CD14-positive monocyte (primary cell): ENCODE data around the gene ELAVL1. TPM values are rescaled to one million over a fixed set of nuclear protein-coding genes. Genes with fewer than 3 reads are reported as not detected.

ENCODE experiments used
- DNase-seq, 3 donors: peaks; one replicate each; pipeline ENCODE4 v3.0.0-alpha.2; 2011 to 2022
- H2AFZ ChIP-seq: 2 replicates; pipeline ENCODE4 v1.6.0; 2012; ENCODE audit warnings: mild to moderate bottlenecking, low read depth, low read length, inconsistent platforms; ENCODE audit not compliant: insufficient read depth, poor library complexity, severe bottlenecking
- H3K27ac ChIP-seq, 2 donors: 1 replicate in 1 of 2; 2 replicates in 1 of 2; pipeline ENCODE4 v1.5.1; 2012 to 2013; ENCODE audit warnings: low read length in 2 of 2, control low read depth in 1 of 2, inconsistent platforms in 1 of 2, low read depth in 1 of 2, mild to moderate bottlenecking in 1 of 2
- H3K27me3 ChIP-seq, 2 donors: one replicate each; pipeline versions ENCODE4 v1.6.0 to v1.6.1; 2011 to 2013; ENCODE audit warnings: low read length in 2 of 2; ENCODE audit not compliant: control insufficient read depth in 2 of 2, insufficient read depth in 2 of 2
- H3K36me3 ChIP-seq, 2 donors: replicated peaks in 1 of 2; 1 replicate in 1 of 2; 2 replicates in 1 of 2; pipeline versions ENCODE4 v1.5.1 to v1.6.1; 2012 to 2013; ENCODE audit warnings: low read length in 2 of 2, control low read depth in 1 of 2, inconsistent platforms in 1 of 2, mild to moderate bottlenecking in 1 of 2; ENCODE audit not compliant: insufficient read depth in 2 of 2, control insufficient read depth in 1 of 2
- H3K4me1 ChIP-seq, 2 donors: 1 replicate in 1 of 2; 2 replicates in 1 of 2; pipeline versions ENCODE4 v1.5.1 to v1.6.1; 2012 to 2013; ENCODE audit warnings: low read length in 2 of 2, control low read depth in 1 of 2, inconsistent platforms in 1 of 2, mild to moderate bottlenecking in 1 of 2, moderate library complexity in 1 of 2; ENCODE audit not compliant: insufficient read depth in 2 of 2, control insufficient read depth in 1 of 2
- H3K4me2 ChIP-seq: replicated peaks from 2 replicates; pipeline ENCODE3; 2012; ENCODE audit warnings: low read length, moderate library complexity, mild to moderate bottlenecking; ENCODE audit not compliant: poor library complexity, severe bottlenecking; ENCODE audit errors: extremely low read depth
- H3K4me3 ChIP-seq, 3 experiments: fragments of 200-600 bp in 1 of 3; sonication (generic) in 1 of 3; replicated peaks in 1 of 3; 1 replicate in 2 of 3; 2 replicates in 1 of 3; pipeline ENCODE4 v1.5.1; 2011 to 2013; ENCODE audit warnings: low read length in 3 of 3, mild to moderate bottlenecking in 3 of 3, control low read depth in 2 of 3, low read depth in 2 of 3, inconsistent platforms in 1 of 3, moderate library complexity in 1 of 3
- H3K79me2 ChIP-seq: 2 replicates; pipeline ENCODE4 v1.6.0; 2012; ENCODE audit warnings: mild to moderate bottlenecking, control low read depth, inconsistent platforms, low read length, moderate library complexity; ENCODE audit not compliant: insufficient read depth
- H3K9ac ChIP-seq: 2 replicates; pipeline ENCODE4 v1.6.0; 2017; ENCODE audit warnings: low read length, mild to moderate bottlenecking; ENCODE audit not compliant: insufficient read depth, poor library complexity, severe bottlenecking
- H3K9me3 ChIP-seq, 2 donors: replicated peaks in 1 of 2; 1 replicate in 1 of 2; 2 replicates in 1 of 2; pipeline versions ENCODE4 v1.5.1 to v1.6.1; 2012 to 2013; ENCODE audit warnings: low read length in 2 of 2, control low read depth in 1 of 2; ENCODE audit not compliant: control insufficient read depth in 1 of 2, insufficient read depth in 1 of 2
- H4K20me1 ChIP-seq: 2 replicates; pipeline ENCODE4 v1.6.0; 2012; ENCODE audit warnings: mild to moderate bottlenecking, low read length, control low read depth, moderate library complexity; ENCODE audit not compliant: insufficient read depth
- H3K27ac Mint-ChIP-seq, 7 donors: one replicate each; pipeline ENCODE4 v1.8.0; 2020; ENCODE audit warnings: mild to moderate bottlenecking in 7 of 7, mixed read lengths in 7 of 7, moderate library complexity in 6 of 7, inconsistent platforms in 2 of 7
- H3K27me3 Mint-ChIP-seq, 3 donors: one replicate each; pipeline ENCODE4 v1.8.0; 2021 to 2022; ENCODE audit warnings: low read depth in 3 of 3, mild to moderate bottlenecking in 3 of 3, mixed read lengths in 3 of 3, moderate library complexity in 3 of 3, inconsistent platforms in 1 of 3
- H3K36me3 Mint-ChIP-seq, 2 donors: one replicate each; pipeline ENCODE4 v1.8.0; 2020; ENCODE audit warnings: mixed read lengths in 2 of 2, inconsistent platforms in 1 of 2, mild to moderate bottlenecking in 1 of 2
- H3K4me1 Mint-ChIP-seq: one replicate; pipeline ENCODE4 v1.8.0; 2020; ENCODE audit warnings: mild to moderate bottlenecking, mixed read lengths
- H3K4me3 Mint-ChIP-seq, 2 donors: one replicate each; pipeline ENCODE4 v1.8.0; 2020; ENCODE audit warnings: mild to moderate bottlenecking in 2 of 2, mixed read lengths in 2 of 2, moderate library complexity in 1 of 2
- H3K9me3 Mint-ChIP-seq, 7 donors: one replicate each; pipeline ENCODE4 v1.8.0; 2020 to 2022; ENCODE audit warnings: mixed read lengths in 7 of 7, mild to moderate bottlenecking in 6 of 7, moderate library complexity in 6 of 7, inconsistent platforms in 2 of 7
- CTCF ChIP-seq: fragments of 200-600 bp; IDR thresholded peaks from one replicate; pipeline ENCODE4 v1.8.0; 2022; ENCODE audit warnings: antibody characterized with exemption, mild to moderate bottlenecking
- WGBS: methylation state at CpG from one replicate; pipeline ENCODE4 v1.1.5; 2013; ENCODE audit warnings: missing lambda C conversion rate; ENCODE audit not compliant: insufficient coverage; 5-methylcytosine and 5-hydroxymethylcytosine counted together
- intact Hi-C, 2 donors: fragments of 100-400 bp; cut with micrococcal nuclease; formaldehyde crosslinking; loops; one replicate each; pipeline versions ENCODE4 v1.15.0 to v1.15.1; 2023
- polyA plus RNA-seq, 3 donors: library from polyadenylated mRNA; depleted of rRNA in 1 of 3; unstranded in 2 of 3; stranded (reverse) in 1 of 3; fragments of 300-500 nt in 2 of 3; fragments of >200 nt in 1 of 3; fragmentation: Illumina TruSeq in 2 of 3; gene quantifications; 1 replicate in 2 of 3; 2 replicates in 1 of 3; pipeline ENCODE4 v1.2.3, GENCODE V29; 2012 to 2021

The ELAVL1 gene
- polyA plus RNA-seq, 3 donors: 25.1 to 31.1 (median 30.7) TPM

- Histone ChIP-seq H3K4me3 (peak overlapping the region in 1 of 3 experiments; percentile 77), H3K9me3 (no peaks in the 10 kb centered on the region), H4K20me1 (peaks cover 56% of the 10 kb centered on the region), H3K27me3 (no peaks in the 10 kb centered on the region), H3K9ac (peak overlapping the region; percentile 70), H3K27ac (peak overlapping the region in 1 of 2 donors; percentile 73), H3K36me3 (peaks cover 2 to 18% of the 10 kb centered on the region in 2 donors), H3K79me2 (peaks cover 67% of the 10 kb centered on the region), H3K4me1 (peaks cover 28 to 39% of the 10 kb centered on the region in 2 donors), H3K4me2 (peak overlapping the region; percentile 78), H2AFZ (no peak overlapping the region)
- Mint-ChIP-seq H3K36me3 (peaks cover 4 to 16% of the 10 kb centered on the region in 2 donors), H3K9me3 (peaks cover 0 to 2% (median 0%) of the 10 kb centered on the region in 7 donors), H3K4me3 (peak overlapping the region; percentile 76 to 90), H3K4me1 (peaks cover 33% of the 10 kb centered on the region), H3K27me3 (peaks cover 0 to 3% (median 0%) of the 10 kb centered on the region in 3 donors), H3K27ac (peak overlapping the region in 2 of 7 donors; percentile 18 to 68)
- no peak for DNase-seq
- intact Hi-C loops: loop anchor here (5.0 kb wide), 2 partner anchors 48 to 57 kb away; partner anchors contain the start of gene CCL25 (in 1 of the 2)
- TF ChIP-seq CTCF: no peak
- WGBS: 58% methylated on average over 2 of the region's 6 CpGs
Observed at GRCh38 chr19:8004001-8004400, 1.4 kb downstream of the ELAVL1 start.

GRCh38 chr19:8001995-8002849 is 3.2 kb downstream of the ELAVL1 start:
- Mint-ChIP-seq H3K9me3 (no peaks in the 10 kb centered on the region), H3K27me3 (peaks cover 0 to 3% (median 0%) of the 10 kb centered on the region in 3 donors), H3K4me3 (peak overlapping the region; percentile 80 to 96), H3K27ac (peak overlapping the region; percentile 83 to 96 (median 90)), H3K4me1 (peaks cover 41% of the 10 kb centered on the region), H3K36me3 (peaks cover 4 to 13% of the 10 kb centered on the region in 2 donors)
- intact Hi-C loops: loop anchor here (2.0 to 5.0 kb wide), 3 partner anchors 50 to 57 kb away; partner anchors contain the start of gene CCL25 (in 1 of the 2)
- Histone ChIP-seq H3K27me3 (no peaks in the 10 kb centered on the region), H4K20me1 (peaks cover 73% of the 10 kb centered on the region), H3K27ac (peak overlapping the region; percentile 65 to 77), H3K36me3 (peaks cover 2 to 18% of the 10 kb centered on the region in 2 donors), H3K9me3 (no peaks in the 10 kb centered on the region), H2AFZ (peak overlapping the region; percentile 71), H3K9ac (peak overlapping the region; percentile 60), H3K4me3 (peak overlapping the region; percentile 3 to 83 (median 40)), H3K79me2 (peaks cover 85% of the 10 kb centered on the region), H3K4me1 (peaks cover 28 to 45% of the 10 kb centered on the region in 2 donors), H3K4me2 (peak overlapping the region; percentile 98)
- 5% methylated on average over 25 of the region's 27 CpGs for WGBS
- peak; percentile 79 to 87 (median 84) for DNase-seq
- peak; percentile 96 for TF ChIP-seq CTCF
